ENCODE results near the gene BST2.

GRCh38 chr19:17353386-17353785 lies 52.0 kb downstream of the BST2 start:
- no peak for TF ChIP-seq CTCF (IDR thresholded peaks at IDR 0.05)
- TF ChIP-seq POLR2A (IDR thresholded peaks at IDR 0.05), result no peak
